PC-3 (cell line): ENCODE results near the gene CD69.

ENCODE experiments used
- EZH2 ChIP-seq: fragments of 300-600 bp; sonication (generic); IDR thresholded peaks from one replicate; pipeline ENCODE4 v1.6.1; 2017; ENCODE audit warnings: antibody characterized with exemption, mild to moderate bottlenecking, low read length; ENCODE audit not compliant: unreplicated experiment
- TF ChIP-seq, protein P1 (sequence below): fragments of 300-600 bp; sonication (generic); conservative IDR thresholded peaks from 2 replicates; pipeline ENCODE4 v1.5.1; 2017; ENCODE audit warnings: antibody characterized with exemption, low read depth, mild to moderate bottlenecking, low read length

DNA sequence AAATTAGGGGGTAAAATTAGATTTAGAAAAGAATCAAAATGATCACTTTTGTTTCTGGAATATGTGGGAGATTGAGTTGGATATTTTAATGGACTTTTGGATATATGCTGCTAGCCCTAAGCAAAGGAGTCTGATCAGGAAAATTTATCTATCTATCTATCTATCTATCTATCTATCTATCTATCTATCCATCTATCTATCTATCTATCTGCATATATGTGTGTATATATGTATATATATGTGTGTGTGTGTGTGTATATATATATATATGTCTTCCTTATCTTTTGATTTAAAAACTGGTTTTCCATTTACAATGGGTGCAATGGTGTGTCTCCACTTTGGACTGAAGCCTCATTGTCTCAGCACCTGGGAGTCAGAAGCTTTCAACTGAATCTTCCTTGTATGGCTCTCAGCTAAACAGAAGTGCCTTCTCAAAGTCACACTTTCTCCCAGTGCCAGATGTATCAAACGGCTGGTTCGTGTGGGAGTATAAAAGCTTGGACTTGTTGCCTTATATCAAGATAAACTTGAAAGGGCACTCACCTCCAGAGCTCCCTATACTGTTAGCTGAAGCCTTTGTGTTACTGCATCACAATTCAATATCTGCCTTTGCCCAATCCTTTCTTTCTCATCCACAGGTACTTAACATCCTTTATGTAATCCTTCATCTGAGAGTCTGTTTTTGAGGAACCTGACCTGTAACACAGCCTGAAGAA lies 31.6 kb upstream of the CD69 start:
- TF ChIP-seq, protein P1, sequence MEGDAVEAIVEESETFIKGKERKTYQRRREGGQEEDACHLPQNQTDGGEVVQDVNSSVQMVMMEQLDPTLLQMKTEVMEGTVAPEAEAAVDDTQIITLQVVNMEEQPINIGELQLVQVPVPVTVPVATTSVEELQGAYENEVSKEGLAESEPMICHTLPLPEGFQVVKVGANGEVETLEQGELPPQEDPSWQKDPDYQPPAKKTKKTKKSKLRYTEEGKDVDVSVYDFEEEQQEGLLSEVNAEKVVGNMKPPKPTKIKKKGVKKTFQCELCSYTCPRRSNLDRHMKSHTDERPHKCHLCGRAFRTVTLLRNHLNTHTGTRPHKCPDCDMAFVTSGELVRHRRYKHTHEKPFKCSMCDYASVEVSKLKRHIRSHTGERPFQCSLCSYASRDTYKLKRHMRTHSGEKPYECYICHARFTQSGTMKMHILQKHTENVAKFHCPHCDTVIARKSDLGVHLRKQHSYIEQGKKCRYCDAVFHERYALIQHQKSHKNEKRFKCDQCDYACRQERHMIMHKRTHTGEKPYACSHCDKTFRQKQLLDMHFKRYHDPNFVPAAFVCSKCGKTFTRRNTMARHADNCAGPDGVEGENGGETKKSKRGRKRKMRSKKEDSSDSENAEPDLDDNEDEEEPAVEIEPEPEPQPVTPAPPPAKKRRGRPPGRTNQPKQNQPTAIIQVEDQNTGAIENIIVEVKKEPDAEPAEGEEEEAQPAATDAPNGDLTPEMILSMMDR = no peak
- TF ChIP-seq EZH2 = no peak
